Thyroid gland (tissue), 4 donors: ENCODE measurements around the gene CLSTN2.

Source experiments
- CTCF ChIP-seq, 6 experiments: fragments of 200-600 bp in 3 of 6; fragments of 450-650 bp in 3 of 6; sonication (generic) in 3 of 6; IDR thresholded peaks; one replicate each; pipeline ENCODE4 v1.5.1; 2016 to 2019; ENCODE audit warnings: antibody characterized with exemption in 6 of 6, mild to moderate bottlenecking in 2 of 6, inconsistent platforms in 1 of 6, moderate library complexity in 1 of 6
- POLR2A ChIP-seq, 2 donors: fragments of 450-650 bp; IDR thresholded peaks; one replicate each; pipeline ENCODE4 v1.6.1; 2017; ENCODE audit warnings: antibody characterized with exemption in 2 of 2, mild to moderate bottlenecking in 2 of 2, moderate library complexity in 1 of 2

DNA sequence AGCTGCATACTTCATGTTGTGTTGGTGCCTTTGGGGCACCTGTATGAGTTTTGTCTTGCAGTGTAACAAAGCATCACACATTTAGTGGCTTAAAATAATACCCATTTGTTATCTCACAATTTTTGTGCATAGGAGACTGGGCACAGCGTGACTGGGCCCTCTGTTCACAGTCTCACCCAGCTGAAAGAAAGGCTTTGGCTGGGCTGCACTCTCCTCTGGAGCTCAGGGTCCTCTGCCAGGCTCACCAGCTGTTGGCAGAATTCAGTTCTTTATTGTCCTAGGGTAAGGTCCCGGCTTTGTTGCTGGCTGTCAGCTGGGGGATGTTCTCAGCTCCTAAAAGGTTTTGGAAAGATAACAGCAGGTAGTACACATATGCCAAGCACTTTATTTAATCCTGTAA, 263.3 kb downstream of the CLSTN2 start:
- no peak for TF ChIP-seq CTCF (IDR thresholded peaks at IDR 0.05)
- no peak for TF ChIP-seq POLR2A (IDR thresholded peaks at IDR 0.05)
